NCI-H2196 (cell line): ENCODE measurements around the gene MEMO1.
"Not testable (repeated sequence)": the region's sequence is repeated elsewhere in the genome, so short reads cannot be mapped to it uniquely, and the experiment has no call there.

ENCODE experiments used
- DNase-seq: peaks from one replicate; lab custom pipeline; 2025; ENCODE audit not compliant: unreplicated experiment; lab: John Stamatoyannopoulos, UW

The MEMO1 gene

GRCh38 chr2:31998731-31999383, 12.0 kb downstream of the MEMO1 start:
- no peak for DNase-seq

- DNase-seq: no peak
These were observed 13.2 kb downstream of the MEMO1 start for GRCh38 chr2:31997653-31998052.

GRCh38 chr2:31996571-31997150, 14.1 kb downstream of the MEMO1 start:
- DNase-seq: no peak

- DNase-seq: no peak
These were observed 17.9 kb downstream of the MEMO1 start for GRCh38 chr2:31992934-31993333.

- DNase-seq: no peak
These were observed 18.7 kb downstream of the MEMO1 start for GRCh38 chr2:31992025-31992579.

- DNase-seq: no peak
These were observed 20.9 kb downstream of the MEMO1 start for GRCh38 chr2:31989946-31990345.

GRCh38 chr2:31987454-31988220, 23.2 kb downstream of the MEMO1 start:
- no peak for DNase-seq

GRCh38 chr2:31986906-31987305, 23.9 kb downstream of the MEMO1 start:
- no peak for DNase-seq

- no peak for DNase-seq
These were observed 26.9 kb downstream of the MEMO1 start for GRCh38 chr2:31983762-31984467.

- DNase-seq: no peak
These were observed 30.0 kb downstream of the MEMO1 start for GRCh38 chr2:31980674-31981356.

- no peak for DNase-seq
These were observed 30.9 kb downstream of the MEMO1 start for GRCh38 chr2:31979956-31980355.

- no peak for DNase-seq
These were observed 31.8 kb downstream of the MEMO1 start for GRCh38 chr2:31979018-31979417.

GRCh38 chr2:31978436-31978835, 32.4 kb downstream of the MEMO1 start:
- DNase-seq: no peak

- no peak for DNase-seq
These were observed 37.1 kb downstream of the MEMO1 start for GRCh38 chr2:31973665-31974064.

GRCh38 chr2:31972059-31972458, 38.7 kb downstream of the MEMO1 start:
- DNase-seq: no peak

- no peak for DNase-seq
These were observed 41.6 kb downstream of the MEMO1 start for GRCh38 chr2:31969178-31969577.

GRCh38 chr2:31967790-31968189, 43.0 kb downstream of the MEMO1 start:
- DNase-seq: no peak

- DNase-seq: not testable (repeated sequence)
These were observed 44.4 kb downstream of the MEMO1 start for GRCh38 chr2:31966402-31966801.

- DNase-seq: no peak
These were observed 45.7 kb downstream of the MEMO1 start for GRCh38 chr2:31965094-31965493.

GRCh38 chr2:31962757-31963361, 47.9 kb downstream of the MEMO1 start:
- DNase-seq: no peak
